T-helper 17 cell (primary cell): Measurements from ENCODE around the gene SRRM5. TPM values are rescaled to one million over a fixed set of nuclear protein-coding genes. Genes with fewer than 3 reads are reported as not detected.
A peak's percentile ranks its signal among the peaks of the same experiment; 100 is the strongest.
"Not testable (repeated sequence)": the region's sequence is repeated elsewhere in the genome, so short reads cannot be mapped to it uniquely, and the experiment has no call there.

ENCODE experiments used
- ATAC-seq: fragments of 150-1000 bp; cut with Tn5 transposase; 2 replicates; pipeline ENCODE4 v1.10.0; 2021; ENCODE audit warnings: mild to moderate bottlenecking, moderate library complexity
- DNase-seq, 3 donors: peaks; one replicate each; pipeline versions ENCODE4 v3.0.0 to v3.0.0-alpha.2; 2020 to 2021
- H3K9me3 ChIP-seq: one replicate; pipeline ENCODE4 v1.7.0; 2013; ENCODE audit warnings: low read length, mild to moderate bottlenecking; ENCODE audit not compliant: control insufficient read depth, poor library complexity, severe bottlenecking
- H3K27ac Mint-ChIP-seq: one replicate; pipeline ENCODE4 v1.8.0; 2022; ENCODE audit warnings: mild to moderate bottlenecking, moderate library complexity, mixed read lengths
- H3K27me3 Mint-ChIP-seq: one replicate; pipeline ENCODE4 v1.8.0; 2022; ENCODE audit warnings: mixed read lengths
- H3K36me3 Mint-ChIP-seq: one replicate; pipeline ENCODE4 v1.8.0; 2022; ENCODE audit warnings: low read depth, mixed read lengths
- H3K4me1 Mint-ChIP-seq: one replicate; pipeline ENCODE4 v1.8.0; 2022; ENCODE audit warnings: mild to moderate bottlenecking, mixed read lengths
- H3K4me3 Mint-ChIP-seq: one replicate; pipeline ENCODE4 v1.8.0; 2022; ENCODE audit warnings: mild to moderate bottlenecking, moderate library complexity, mixed read lengths
- total RNA-seq, 4 donors: library from RNA in 2 of 4; stranded (reverse) in 2 of 4; gene quantifications; one replicate each; pipeline ENCODE4 v1.2.3 and lab custom pipeline; 2022 to 2026

The SRRM5 gene
- total RNA-seq, 2 donors from 2014 or later: 0.40 to 0.60 TPM

- peak; percentile 2 for ATAC-seq
- H3K36me3 Mint-ChIP-seq: peaks cover 4% of the 10 kb centered on the region
- peaks cover 32% of the 10 kb centered on the region for H3K4me1 Mint-ChIP-seq
- no peak for DNase-seq
- peak overlapping the region; percentile 97 for H3K4me3 Mint-ChIP-seq
- H3K27me3 Mint-ChIP-seq: no peaks in the 10 kb centered on the region
- peak overlapping the region; percentile 99 for H3K27ac Mint-ChIP-seq
- no peaks in the 10 kb centered on the region for H3K9me3 ChIP-seq
Observed at GRCh38 chr19:43575955-43576878, 35.7 kb upstream of the SRRM5 start.

DNA sequence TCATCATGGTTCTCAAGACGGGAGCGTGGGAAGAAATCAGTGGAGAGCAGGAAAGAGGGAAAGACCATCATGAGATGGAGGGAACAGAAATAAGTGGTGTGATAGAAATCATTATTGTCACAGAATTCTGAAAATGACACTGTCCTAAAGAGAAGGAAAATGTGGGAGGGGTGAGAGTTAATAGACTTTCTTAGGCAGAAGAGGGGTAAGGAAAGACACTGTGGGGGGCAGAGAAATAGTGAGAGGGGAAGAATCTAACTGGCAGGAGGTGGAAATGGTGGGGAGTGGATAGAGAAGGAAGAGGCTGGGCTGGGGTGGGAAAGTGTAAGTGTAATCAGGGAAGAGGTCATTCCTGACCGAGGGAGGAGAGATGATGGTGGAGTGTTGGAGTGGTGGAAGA lies 33.1 kb upstream of the SRRM5 start:
- no peaks in the 10 kb centered on the region for H3K9me3 ChIP-seq
- Mint-ChIP-seq H3K4me1 (peaks cover 26% of the 10 kb centered on the region), H3K36me3 (no peaks in the 10 kb centered on the region), H3K27ac (peak overlapping the region; percentile 24), H3K27me3 (no peaks in the 10 kb centered on the region), H3K4me3 (peak overlapping the region; percentile 8)
- ATAC-seq: no peak
- DNase-seq: no peak

DNA sequence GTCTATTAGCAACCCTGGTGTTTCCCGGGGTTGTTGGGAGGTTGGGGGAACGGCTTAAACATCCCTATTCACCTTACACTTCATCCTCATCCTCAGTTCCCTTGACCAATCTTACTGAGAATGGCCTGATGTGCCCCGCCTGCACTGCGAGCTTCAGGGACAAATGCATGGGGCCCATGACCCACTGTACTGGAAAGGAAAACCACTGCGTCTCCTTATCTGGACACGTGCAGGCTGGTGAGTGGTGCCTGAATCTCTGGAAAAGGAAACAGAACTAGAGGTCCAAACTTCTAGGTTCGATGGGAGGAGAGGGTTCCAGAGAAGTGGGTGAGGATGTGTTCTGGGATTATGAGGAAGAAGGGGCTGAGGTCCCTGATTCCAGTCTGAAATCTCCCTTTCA lies 30.4 kb upstream of the SRRM5 start:
- H3K36me3 Mint-ChIP-seq: peaks cover 3% of the 10 kb centered on the region
- ATAC-seq (no peak), DNase-seq (no peak)
- H3K27ac Mint-ChIP-seq: peak overlapping the region; percentile 21
- H3K4me1 Mint-ChIP-seq: peaks cover 22% of the 10 kb centered on the region
- no peak overlapping the region for H3K4me3 Mint-ChIP-seq
- H3K27me3 Mint-ChIP-seq: no peaks in the 10 kb centered on the region
- H3K9me3 ChIP-seq: no peaks in the 10 kb centered on the region

DNA sequence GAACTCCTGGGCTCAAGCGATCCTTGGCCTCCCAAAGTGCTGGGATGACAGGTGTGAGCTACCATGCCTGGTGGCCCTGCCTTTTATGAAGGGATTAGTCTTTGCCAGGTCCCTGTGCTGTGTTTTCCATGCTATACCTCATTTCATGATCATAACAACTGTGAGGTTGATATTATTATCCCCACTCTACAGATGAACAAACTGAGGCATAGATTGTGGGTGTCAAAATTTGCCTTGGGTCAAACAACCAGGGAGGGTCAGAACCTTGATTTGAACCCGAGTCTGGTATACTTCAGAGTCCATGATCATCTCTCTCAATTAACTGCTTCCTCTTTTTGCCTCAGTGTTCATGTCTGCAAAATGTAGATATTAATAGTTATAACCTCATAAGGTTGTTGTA lies 29.4 kb upstream of the SRRM5 start:
- peak overlapping the region; percentile 21 for H3K27ac Mint-ChIP-seq
- no peak for ATAC-seq
- peaks cover 21% of the 10 kb centered on the region for H3K4me1 Mint-ChIP-seq
- H3K9me3 ChIP-seq: no peaks in the 10 kb centered on the region
- peaks cover 3% of the 10 kb centered on the region for H3K36me3 Mint-ChIP-seq
- H3K4me3 Mint-ChIP-seq: no peak overlapping the region
- no peak for DNase-seq
- no peaks in the 10 kb centered on the region for H3K27me3 Mint-ChIP-seq

DNA sequence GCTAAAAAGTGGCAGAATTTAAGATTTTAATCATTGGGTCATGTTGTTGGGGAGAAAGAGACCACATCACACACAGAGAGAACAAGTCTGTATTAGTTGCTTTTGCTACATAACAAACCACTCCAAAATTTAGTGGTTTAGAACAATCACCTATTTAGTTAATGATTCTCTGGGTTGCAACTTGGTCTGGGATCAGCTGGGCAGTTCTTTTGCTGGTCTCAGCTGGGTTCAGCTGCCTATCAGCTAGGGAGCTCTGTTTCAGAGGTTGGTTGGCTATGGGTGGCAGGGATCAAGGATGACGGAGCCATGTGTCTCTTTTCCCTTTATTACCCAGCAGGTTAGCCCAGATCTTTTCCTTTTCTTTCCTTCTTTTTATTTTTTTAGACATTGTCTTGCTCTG lies 27.4 kb upstream of the SRRM5 start:
- H3K9me3 ChIP-seq: no peaks in the 10 kb centered on the region
- DNase-seq: no peak
- Mint-ChIP-seq H3K27me3 (no peaks in the 10 kb centered on the region), H3K36me3 (peaks cover 3% of the 10 kb centered on the region), H3K4me3 (no peak overlapping the region), H3K27ac (peak overlapping the region; percentile 47), H3K4me1 (peaks cover 17% of the 10 kb centered on the region)
- no peak for ATAC-seq

- Mint-ChIP-seq H3K36me3 (peaks cover 3% of the 10 kb centered on the region), H3K27ac (no peak overlapping the region), H3K4me1 (peaks cover 16% of the 10 kb centered on the region), H3K4me3 (no peak overlapping the region), H3K27me3 (no peaks in the 10 kb centered on the region)
- DNase-seq: no peak
- ATAC-seq: no peak
- no peaks in the 10 kb centered on the region for H3K9me3 ChIP-seq
Observed at GRCh38 chr19:43586346-43586745, 25.5 kb upstream of the SRRM5 start.

DNA sequence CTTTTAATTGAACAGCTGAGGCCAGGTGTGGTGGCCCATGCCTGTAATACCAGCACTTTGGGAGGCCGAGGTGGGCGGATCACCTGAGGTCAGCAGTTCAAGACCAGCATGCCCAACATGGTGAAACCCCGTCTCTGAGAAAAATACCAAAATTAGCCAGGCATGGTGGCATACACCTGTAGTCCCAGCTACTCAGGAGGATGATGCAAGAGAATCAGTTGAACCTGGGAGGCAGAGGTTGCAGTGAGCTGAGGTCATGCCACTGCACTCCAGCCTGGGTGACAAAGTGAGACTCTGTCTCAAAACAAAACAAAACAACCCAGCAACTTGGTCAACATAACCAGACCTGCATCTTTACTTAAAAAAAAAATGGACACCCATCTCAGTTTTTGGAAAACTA lies 24.9 kb upstream of the SRRM5 start:
- not testable (repeated sequence) for H3K36me3 Mint-ChIP-seq, ATAC-seq, DNase-seq, H3K27me3 Mint-ChIP-seq, H3K27ac Mint-ChIP-seq, H3K9me3 ChIP-seq, H3K4me3 Mint-ChIP-seq
- peaks cover 16% of the 10 kb centered on the region for H3K4me1 Mint-ChIP-seq

DNA sequence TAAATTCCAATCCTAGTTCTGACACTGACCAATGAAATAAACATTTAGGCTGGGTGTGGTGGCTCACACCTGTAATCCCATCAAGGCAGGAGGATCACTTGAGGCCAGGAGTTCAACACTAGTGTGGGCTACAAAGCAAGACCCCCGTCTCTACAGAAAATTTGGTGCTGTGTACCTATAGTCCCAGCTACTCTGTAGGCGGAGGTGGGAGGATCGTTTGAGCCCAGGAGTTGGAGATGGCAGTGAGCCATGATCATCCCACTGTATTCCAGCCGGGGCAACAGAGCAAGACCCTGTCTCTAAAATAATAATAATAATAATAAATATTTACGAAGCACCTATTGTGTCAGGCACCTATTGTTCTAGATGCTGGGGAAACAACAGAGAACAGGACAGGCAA lies 22.6 kb upstream of the SRRM5 start:
- Mint-ChIP-seq H3K36me3 (peaks cover 3% of the 10 kb centered on the region), H3K27ac (no peak overlapping the region), H3K4me1 (peaks cover 18% of the 10 kb centered on the region), H3K4me3 (no peak overlapping the region), H3K27me3 (no peaks in the 10 kb centered on the region)
- ATAC-seq (no peak), DNase-seq (no peak)
- H3K9me3 ChIP-seq: no peaks in the 10 kb centered on the region

- no peaks in the 10 kb centered on the region for H3K9me3 ChIP-seq
- Mint-ChIP-seq H3K27me3 (no peaks in the 10 kb centered on the region), H3K4me3 (no peak overlapping the region), H3K36me3 (peaks cover 3% of the 10 kb centered on the region), H3K27ac (peak overlapping the region; percentile 72), H3K4me1 (peaks cover 17% of the 10 kb centered on the region)
- no peak for DNase-seq
- no peak for ATAC-seq
Observed at GRCh38 chr19:43589678-43590077, 22.2 kb upstream of the SRRM5 start.

- no peaks in the 10 kb centered on the region for H3K27me3 Mint-ChIP-seq
- H3K27ac Mint-ChIP-seq: no peak overlapping the region
Observed at GRCh38 chr19:43591904-43592772, 19.8 kb upstream of the SRRM5 start.

GRCh38 chr19:43592800-43593350 lies 19.0 kb upstream of the SRRM5 start:
- no peaks in the 10 kb centered on the region for H3K9me3 ChIP-seq
- Mint-ChIP-seq H3K4me1 (peaks cover 37% of the 10 kb centered on the region), H3K4me3 (peak overlapping the region; percentile 82), H3K36me3 (peaks cover 2% of the 10 kb centered on the region), H3K27ac (peak overlapping the region; percentile 100), H3K27me3 (no peaks in the 10 kb centered on the region)
- DNase-seq (no peak), ATAC-seq (no peak)

More at GRCh38 chr19:43591904-43592772, 19.8 kb upstream of the SRRM5 start:
- no peak overlapping the region for H3K4me3 Mint-ChIP-seq
- peaks cover 30% of the 10 kb centered on the region for H3K4me1 Mint-ChIP-seq
- DNase-seq (no peak), ATAC-seq (no peak)
- H3K9me3 ChIP-seq: no peaks in the 10 kb centered on the region
- peaks cover 2% of the 10 kb centered on the region for H3K36me3 Mint-ChIP-seq

GRCh38 chr19:43594081-43594697 lies 17.7 kb upstream of the SRRM5 start:
- H3K27ac Mint-ChIP-seq: peak overlapping the region; percentile 100
- peak overlapping the region; percentile 82 for H3K4me3 Mint-ChIP-seq
- ATAC-seq (no peak), DNase-seq (no peak)
- H3K4me1 Mint-ChIP-seq: peaks cover 45% of the 10 kb centered on the region
- no peaks in the 10 kb centered on the region for H3K9me3 ChIP-seq
- peaks cover 2% of the 10 kb centered on the region for H3K36me3 Mint-ChIP-seq
- no peaks in the 10 kb centered on the region for H3K27me3 Mint-ChIP-seq
